Measurements from ENCODE around the gene SERPINA9.
"Not testable (repeated sequence)": the region's sequence is repeated elsewhere in the genome, so short reads cannot be mapped to it uniquely, and the experiment has no call there.

The SERPINA9 gene

DNA sequence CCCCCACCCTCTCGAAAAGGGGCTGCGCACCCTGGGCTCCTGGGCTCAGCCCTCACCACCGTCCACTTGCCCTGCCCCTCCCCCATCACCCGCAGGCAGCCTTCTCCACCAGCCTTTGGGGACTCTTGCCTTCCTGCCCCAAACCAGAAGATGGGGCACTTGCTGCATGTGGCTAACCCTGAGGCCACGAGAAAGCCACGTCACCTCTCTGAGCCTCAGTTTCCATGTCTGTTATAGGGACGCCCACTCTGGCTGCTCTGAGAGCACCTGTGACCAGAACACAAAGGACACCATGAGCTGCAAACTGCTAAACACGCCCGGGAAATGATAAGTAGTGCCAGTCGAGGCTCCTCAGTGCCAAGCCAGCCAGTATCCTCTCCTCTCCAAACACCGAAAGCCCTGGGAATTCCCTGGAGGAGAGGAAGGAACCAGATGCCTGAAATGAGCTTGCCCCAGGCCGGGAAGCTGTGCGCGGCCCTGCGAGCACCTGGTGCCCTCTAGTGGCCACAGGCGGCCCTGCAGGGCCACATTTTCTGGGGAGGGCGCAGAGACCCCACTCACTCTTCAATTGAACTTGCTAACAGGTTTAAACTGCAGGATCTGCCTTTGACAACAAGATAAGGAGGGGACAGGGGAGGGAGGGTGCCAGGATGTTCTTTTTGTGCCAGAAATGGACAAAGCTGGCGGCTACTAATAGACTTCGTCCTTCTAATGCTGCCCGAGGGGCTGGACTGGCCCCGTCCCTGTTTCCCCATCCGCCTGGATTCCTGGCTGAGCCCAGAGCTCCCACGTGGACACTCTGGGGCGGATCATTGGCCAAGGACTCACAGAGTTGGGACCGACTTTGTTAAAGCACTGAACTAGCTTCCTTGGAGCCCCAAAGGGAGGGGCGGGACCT lies 10.2 kb upstream of the SERPINA9 start:
- no peak for DNase-seq

DNA sequence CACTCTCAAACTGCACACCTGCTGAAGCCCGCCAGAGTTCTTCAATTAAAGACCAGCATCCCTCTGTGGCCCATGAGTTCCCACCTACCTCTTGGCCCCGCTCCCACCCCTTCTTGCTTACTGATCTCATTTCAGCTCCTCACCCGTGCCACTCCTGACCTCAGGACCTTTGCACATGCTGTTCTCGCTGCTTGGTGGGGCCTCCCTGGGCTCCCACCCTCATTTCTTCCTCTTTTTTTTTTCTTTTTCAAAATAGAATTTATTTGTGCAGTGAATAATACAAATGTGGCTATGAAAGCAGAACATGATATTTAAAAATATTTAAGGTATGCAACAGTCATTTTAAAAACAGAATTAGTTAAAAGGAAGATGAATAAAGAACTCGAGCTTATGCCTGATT lies 8.5 kb upstream of the SERPINA9 start:
- DNase-seq, result no peak

DNA sequence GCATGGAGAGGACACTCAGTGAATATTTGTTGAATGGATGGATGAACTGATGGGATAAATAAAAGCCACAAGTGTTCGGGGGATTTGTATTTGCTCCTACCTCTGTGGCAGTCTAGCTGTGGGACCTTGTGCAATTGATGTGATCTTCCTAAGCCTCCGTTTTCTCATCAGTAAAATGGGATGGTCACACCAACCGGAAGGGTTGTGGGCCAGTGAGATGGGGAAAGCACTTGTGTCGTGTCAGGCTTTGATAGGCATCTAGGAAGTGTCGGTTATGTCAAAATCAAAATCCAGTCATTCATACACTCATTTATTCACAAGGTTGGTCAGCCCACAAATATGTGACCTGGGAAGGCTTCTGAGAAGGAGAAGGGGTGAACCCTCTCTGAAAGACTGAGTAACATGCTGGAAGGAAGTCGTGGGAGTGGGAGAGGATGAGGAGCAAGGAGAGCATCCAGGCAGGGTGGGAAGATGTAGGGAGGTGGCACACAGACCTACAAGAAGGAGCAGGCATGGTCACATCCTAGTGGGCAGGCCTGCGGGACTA lies 7.8 kb upstream of the SERPINA9 start:
- DNase-seq, result no peak

DNA sequence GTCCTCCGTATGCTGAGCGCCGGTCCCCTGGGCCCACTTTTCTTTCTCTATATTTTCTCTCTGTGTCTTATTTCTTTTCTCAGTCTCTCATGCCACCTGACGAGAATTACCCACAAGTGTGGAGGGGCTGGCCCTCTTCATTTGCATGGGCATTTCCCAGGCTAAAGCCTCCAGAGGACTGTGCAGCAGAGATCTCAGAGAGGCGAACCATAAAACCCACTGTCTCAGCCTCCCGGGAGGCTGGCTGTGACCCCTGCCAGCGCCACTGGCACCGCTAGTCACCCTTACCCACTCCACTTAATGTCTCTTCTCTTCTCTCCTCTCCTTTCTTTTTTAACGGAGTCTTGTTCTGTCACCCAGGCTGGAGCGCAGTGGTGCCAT lies 7.1 kb upstream of the SERPINA9 start:
- DNase-seq, result no peak

DNA sequence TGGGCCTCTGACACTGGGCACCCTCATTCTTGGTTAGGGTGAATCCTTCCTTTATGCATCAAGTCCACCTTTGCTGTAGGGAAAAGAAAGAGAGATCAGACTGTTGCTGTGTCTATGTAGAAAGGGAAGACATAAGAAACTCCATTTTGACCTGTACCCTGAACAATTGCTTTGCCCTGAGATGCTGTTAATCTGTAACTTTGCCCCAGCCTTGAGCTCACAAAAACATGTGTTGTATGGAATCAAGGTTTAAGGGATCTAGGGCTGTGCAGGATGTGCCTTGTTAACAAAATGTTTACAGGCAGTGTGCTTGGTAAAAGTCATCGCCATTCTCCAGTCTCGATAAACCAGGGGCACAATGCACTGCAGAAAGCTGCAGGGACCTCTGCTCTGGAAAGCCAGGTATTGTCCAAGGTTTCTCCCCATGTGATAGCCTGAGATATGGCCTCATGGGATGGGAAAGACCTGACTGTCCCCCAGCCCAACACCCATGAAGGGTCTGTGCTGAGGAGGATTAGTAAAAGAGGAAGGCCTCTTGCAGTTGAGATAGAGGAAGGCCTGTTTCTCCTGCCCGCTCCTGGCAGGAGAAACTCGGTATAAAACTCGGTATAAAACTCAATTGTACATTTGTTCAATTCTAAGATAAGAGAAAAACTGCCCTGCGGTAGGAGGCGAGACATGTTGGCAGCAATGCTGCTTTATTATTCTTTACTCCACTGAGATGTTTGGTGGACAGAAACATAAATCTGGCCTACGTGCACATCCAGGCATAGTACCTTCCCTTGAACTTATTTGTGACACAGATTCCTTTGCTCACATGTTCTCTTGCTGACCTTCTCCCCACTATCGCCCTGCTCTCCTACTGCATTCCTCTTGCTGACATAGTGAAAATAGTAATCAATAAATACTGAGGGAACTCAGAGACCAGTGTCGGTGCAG lies 6.4 kb upstream of the SERPINA9 start:
- DNase-seq, result not testable (repeated sequence)

DNA sequence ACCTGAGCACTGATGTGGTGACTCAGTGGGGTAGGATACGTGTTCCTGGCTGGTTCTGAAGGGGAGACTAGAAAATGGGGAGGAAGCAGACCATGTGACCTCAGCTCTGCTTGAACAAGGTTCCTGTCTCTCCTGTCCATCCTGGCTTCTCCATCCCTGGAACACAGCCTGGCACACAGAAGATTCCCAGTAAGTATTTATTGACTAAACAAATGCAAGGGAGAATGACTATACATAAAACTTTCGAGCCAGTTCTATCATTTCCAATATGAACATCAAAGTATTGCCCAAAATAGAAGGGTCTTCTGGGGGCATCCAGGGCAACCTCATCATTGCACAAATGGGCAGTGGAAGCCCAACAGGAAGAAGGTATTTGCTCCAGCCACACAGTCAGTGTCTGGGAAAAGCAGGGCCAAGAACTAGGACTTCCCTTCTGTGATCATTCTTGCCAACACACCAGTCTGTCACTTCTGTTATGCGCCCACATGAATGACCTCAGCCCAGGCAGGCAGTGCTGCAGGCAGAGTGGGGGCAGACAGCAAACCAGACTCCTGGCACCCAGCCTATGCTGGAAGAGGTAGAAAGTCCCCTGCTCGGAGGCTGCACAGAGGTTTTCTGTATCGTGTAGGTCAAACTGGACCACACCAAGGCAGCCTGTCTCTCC lies 5.6 kb upstream of the SERPINA9 start:
- no peak for DNase-seq

DNA sequence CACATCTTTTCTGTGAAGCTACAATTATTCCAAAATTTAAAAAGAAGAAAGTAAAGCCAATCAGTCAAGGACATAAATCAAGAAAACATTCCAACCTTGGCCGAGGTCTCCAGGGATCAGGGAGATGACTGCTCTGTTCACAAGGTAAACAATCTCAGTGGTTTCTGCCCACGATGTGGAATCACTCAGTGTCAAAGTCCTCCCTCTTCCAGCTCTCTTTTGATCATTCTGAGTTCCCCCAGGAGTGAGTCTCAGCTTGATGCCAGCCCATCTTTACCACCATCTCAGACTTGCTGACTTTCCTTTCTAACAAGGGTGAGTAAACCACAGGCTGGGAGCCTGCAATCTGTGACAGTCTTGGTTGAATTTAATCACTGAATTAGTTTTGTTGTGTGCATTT lies 4.8 kb upstream of the SERPINA9 start:
- no peak for DNase-seq

DNA sequence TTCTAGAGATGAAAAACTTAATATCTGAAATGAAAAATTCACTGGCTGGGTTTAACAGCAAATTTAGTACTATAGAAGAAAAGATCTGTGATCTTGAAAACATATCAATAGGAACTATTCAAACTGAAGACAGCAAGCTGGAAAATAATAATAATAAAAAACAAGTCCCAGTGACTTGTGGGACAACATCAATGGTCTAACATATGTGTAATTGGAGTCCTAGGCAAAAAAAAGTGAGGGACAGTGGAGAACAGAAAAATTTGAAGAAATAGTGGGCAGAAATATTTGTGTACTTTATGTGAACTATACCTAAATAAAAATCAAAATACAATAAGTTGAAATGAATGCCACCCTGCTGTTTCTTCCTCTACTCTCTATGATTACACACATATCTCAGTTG lies 2.4 kb upstream of the SERPINA9 start:
- no peak for DNase-seq

DNA sequence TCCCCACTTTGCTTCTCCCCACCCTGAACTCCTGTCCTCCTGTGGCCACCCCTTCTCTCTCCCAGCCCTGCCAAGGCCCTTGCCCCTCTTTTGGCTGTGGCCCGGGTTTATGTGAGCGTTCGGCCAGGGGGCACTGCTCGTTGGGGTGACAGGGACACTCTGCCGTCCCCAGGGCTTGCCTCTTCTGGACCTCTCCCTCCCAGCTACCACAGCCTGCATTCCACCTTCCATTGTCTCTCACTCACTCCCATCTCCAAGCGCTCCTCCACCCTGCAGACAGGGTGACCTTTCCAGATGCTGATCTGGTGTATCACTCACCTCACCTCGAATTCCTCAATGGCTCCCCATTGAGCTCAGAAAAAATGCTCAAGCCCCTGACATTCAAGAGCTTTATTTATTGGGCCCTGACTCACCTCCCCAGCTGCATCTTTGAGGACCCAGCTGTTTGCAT lies 1.4 kb downstream of the SERPINA9 start:
- no peak for DNase-seq

DNA sequence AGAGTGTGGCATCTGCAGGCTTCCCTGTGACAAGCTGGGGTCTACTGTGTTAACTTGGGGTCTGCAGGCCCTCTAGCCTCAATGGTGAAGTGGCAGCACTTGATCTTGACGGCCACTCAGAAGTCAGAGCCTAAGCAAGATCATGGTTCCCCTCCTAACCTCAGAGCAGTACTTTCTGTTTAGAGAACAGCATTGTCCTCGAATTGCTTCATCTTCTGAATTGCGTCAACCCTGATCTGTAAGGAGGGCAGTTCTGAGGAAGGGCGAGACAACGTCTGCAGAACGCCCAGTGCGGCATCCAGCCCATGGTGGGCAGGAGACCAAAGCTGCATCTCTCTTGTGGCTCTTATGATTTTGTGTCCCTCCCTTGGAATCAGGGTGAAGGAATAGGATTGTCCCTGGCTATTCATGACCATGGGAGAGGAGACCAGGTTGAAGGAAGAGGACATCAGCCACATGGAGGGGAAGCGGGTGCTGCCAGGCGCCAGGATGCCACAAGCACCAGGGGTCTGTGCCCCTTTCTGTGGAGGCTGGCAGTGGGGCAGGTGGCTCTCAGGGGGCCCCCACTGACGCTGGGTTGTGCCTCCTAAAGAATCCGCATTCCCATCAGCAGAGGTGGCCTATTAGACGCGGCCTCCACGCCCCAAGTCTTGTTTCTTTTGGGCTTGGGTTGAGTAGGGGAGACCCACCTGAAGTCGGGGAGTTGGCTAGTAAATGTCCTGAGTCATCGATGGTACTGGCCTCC lies 2.2 kb downstream of the SERPINA9 start:
- DNase-seq, result no peak

DNA sequence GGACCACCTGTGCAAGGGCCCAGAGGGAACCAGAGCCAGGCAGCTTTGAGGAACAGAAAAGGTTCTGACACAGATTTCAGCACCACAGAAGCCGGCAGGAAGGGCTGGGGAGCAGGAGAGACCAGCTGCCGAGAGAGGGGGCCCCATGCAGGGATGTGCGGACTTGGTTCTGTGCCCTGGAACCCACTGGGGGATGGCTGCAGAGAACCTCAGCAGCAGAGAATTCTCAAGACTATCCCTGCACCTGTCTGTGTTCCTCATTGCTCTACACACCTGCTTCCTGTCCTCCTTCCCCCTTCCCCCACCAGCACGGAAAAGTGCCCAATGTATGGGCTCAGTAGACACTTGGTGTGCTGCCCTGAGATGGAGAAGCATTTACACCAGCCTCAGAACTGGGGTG lies 3.2 kb downstream of the SERPINA9 start:
- DNase-seq, result no peak

DNA sequence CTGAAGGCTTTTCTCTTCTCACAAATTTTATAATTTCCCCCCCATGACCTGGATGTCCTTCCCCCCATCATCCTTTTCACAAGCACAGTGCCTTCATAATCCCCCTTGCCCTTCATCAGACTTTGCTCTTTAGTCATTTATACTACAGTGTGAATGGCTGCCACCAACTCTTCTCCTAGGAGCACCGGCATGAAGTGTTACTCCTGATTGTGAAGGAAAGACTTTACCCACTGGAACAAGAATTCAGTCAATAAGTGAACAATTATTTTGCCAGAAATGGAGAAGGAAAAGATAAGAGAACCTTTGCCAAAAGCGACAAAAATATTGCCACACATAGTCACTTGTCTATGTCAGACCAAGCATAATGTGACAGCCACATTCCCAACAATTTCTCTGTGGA lies 5.0 kb downstream of the SERPINA9 start:
- no peak for DNase-seq

DNA sequence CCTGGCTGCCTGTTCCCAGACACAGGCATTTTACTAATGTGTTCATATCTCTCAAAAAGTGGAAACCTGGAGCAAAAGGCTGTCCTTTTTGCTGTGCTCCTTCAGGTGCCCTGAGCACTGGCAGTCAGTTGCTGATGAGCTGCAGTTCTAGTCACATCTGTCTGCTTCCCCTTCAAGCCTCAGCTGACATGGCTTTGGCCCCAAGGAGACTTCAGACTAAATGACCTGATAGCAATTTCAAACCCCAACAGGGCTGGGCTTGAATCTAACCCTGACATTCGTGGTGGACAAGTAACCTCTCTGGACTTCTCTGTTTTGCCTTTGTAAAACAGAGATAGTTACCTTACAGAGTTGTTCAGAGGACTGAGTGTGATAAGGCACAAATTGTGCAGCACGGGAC lies 5.7 kb downstream of the SERPINA9 start:
- DNase-seq, result no peak

DNA sequence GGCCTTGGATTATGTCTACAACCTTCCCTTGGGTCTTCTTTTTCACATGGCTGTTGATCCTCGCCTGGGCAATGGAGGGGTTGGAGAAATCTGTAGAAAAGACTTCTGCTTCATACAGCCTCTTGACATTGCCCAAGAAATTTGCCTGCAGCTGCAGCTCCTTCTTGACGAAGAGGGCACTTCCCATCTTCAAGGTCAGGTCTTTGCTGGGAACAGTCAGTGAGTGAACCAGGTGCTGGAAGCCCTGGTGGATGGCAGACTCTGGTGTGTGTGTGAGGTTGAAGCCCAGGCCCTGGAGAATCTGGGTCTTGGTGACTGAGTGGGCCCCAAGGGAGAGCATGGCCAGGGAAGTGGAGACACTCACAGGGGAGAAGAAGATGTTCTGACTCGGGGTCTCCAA lies 6.7 kb downstream of the SERPINA9 start:
- DNase-seq, result no peak

DNA sequence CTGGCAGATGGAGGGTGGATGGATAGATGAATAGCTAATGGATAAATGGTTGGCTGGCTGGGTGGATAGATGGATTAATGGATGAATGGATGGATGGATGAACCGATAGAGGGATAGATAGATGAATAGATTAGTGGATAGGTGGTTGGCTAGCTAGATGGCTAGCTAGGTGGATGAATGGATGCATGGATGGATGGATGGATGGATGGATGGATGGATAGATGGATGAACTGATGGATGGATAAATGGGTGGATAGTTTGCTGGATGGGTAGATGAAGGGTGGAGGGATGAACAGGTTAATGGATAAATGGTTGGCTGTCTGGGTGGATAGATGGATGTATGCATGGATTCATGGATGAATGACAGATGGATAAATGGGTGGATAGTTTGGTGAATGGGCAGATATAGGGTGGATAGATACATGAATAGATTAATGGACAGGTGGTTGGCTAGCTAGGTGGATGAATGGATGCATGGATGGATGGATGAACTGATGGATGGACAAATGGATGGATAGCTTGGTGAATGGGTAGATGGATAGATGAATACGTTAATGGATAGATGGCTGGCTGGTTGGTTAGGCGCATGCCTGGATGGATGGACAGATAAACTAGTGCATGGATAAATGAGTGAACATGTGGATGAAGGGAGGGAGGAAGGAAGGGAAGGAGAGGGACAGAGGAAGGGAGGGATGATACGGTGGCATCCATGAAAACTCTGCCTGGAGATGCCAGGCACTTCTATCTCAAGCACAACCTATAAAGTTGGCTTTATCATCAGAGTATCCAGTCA lies 8.1 kb downstream of the SERPINA9 start:
- DNase-seq, result no peak

DNA sequence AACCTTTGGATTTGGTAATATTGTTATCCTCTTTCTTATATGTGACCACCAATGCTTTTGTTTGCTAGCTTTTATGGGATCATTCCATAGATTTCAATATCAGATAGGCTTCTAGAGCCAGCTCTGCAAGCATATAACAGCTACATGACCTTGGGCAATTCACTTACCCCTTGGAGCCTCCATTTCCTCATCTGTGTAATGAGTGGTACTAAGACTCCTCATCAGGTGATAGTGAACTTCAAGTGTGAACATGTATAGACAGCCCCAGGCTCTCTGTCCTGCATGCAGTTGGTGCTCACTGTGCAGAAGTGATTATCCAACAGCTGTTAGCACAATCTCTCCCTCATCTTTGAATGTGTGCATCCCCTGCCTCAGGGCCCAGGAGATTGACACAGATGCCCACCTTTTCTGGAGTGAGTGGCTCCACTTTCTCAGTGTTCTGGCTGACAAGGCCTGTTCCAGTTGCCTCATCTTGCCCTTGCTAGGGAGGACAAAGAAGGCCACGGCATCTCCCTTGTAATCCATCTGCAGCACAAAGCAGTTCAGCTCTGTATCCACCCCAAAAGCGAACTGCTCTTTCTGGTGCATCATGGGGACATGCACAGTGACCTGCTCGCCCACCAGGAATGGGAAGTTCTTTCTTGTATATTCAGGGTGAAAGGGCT lies 9.2 kb downstream of the SERPINA9 start:
- no peak for DNase-seq

DNA sequence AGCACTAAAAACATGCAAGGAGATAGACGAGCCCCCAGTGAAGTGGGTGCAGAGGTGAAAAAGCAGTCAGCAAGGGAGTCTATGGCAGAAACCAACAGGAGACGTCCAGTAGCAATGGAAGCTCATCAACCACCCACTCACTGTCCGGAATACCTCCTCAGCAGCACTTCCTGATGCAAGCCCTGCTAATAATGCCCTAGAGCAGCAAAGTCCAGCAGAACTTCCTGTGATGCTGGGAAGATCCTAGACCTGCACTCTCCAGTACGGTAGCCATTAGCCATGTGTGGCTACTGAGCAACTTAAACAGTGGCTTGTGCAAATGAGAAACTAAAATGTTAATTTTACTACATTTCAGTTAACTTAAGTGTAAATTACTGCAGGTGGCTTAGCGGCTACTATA lies 11.0 kb downstream of the SERPINA9 start:
- DNase-seq, result no peak

DNA sequence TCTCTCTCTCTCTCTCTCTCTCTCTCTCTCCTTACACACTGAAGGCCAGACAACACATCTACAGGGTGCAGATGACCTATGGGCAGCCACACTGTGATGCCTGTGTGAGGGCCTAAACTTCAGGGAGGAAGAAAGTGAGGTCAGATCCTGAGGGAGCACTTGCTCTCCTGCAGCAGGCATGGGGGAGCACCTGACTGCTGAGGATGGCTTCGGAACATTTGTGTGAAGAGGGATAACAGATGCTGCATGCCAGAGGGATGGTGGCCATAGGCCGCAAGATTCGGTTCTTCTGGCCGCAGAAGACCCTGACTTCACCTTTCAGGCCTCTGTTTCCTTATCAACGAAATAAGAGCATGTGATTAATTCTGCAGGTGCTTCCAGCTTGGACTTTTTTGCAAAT lies 11.7 kb downstream of the SERPINA9 start:
- DNase-seq, result no peak

DNA sequence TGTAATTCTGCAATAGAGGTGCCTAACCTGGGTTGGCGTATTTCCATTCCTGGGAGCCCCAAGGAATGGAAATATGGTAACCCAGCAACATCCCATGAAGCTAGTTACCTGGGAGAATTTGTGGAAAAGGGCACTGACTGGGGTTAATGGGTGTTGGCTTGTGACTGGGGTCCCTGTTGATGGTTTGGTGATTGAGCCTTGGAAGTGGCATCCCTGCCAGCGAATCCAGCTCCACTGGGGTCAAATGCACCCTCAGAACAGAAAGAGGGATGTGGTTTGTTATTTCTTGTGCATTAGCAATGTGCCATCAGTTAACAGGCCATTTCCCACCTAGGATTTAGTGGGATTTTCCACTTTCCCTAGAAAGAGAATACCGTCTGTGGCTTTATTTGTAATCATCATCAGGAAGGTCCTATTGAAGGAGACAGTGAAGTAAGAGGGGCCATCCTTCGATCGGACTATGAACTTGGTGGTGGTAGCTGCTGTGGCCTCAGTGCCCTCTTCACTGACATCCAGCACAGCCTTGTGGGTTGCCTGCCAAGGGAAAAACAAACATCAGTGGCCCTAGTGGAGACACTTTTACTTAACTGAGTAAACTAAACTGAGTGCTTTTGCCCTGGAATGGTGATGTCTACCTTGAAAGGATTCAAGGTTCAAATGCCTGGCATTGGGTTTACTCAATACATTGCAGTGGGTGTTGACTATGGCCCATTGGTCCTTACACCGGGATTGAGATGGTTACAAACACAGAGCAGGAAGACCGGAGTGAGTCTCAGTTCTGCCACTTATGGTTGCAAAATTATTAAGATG lies 13.0 kb downstream of the SERPINA9 start:
- DNase-seq, result no peak

DNA sequence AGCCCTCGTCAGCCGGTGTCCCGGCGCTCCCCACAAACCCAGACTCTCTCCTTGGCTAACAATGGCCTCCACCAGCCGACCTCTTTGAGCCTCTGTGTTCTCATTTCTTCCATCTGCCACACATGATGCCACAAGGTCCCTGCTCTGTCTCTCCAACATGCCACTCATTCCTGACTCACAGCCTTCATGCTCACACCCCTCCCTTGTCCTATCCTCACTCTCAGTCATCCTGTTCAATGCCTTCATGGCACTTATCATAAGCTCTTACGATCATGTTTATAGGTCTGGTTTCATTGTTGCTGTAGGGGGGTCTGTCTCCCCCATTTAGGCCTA lies 13.8 kb downstream of the SERPINA9 start:
- no peak for DNase-seq

Measured in NCI-H1092 (cell line).